Fibroblast of peridontal ligament (primary cell): ENCODE measurements around the gene TP53BP2.
"Not testable (repeated sequence)": the region's sequence is repeated elsewhere in the genome, so short reads cannot be mapped to it uniquely, and the experiment has no call there.

Experiments
- DNase-seq: peaks from one replicate; pipeline ENCODE4 v3.0.0-alpha.2; 2010; ENCODE audit errors: extremely low read depth

Gene TP53BP2

DNA sequence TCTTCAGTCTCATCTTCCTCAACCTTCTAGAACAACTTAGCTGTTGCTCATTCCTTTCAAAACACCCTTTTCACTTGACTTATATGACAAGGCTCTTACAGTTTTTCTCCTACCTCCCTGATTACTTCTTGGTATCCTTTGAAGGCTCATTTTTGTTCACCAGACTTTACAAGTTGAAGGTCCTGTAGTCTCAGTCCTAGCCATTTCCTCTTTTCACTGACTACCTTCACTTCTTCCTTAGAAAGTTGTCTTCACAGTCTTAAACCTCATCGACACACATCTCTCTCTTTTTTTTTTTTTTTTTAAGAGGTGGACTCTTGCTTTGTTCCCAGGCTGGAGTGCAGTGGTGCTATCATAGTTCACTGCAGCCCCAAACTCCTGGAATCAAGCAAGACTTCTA is 6.6 kb upstream of the TP53BP2 start:
- DNase-seq = no peak

DNA sequence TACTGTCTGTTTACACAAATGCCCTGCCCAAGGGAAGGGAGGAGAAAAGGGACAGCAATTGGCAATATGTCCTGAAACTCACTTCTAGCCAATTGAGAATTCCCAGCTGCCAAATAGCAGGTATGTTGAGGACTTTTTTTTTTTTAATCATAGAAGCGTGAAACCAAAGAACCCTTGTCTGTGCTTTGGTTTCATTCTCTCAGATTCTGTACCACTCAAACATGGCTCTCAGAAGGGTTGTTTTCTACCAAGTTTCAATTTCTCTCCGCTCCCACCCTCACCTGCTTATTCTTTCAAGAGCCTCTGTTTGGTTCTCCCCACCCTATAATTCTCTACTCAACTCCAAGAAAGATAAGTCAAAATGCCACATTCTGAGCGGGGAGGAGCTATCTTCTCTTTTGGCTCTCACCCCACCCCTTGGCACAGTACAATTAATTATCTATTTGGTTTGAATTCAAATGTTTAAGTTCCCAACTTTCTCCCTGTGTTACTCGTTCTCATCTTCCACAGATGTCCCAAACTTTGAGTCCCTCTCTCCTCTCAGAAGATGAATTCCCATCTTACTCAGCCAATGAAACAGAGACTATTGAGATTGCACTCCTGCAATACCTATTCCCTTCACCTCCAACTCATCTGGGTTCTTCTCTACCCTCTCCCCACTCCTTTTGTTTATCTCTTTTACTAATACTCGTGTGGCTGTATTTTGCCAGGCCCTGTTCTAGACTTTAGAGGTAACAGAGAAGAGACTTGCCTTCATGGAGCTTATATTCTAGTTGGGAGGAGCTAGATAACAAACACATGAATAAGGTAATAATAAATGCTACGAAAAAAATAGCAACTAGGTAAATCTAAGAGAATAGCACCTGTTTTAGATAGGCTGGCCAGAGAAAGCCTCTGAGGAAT is 3.9 kb upstream of the TP53BP2 start:
- no peak for DNase-seq

DNA sequence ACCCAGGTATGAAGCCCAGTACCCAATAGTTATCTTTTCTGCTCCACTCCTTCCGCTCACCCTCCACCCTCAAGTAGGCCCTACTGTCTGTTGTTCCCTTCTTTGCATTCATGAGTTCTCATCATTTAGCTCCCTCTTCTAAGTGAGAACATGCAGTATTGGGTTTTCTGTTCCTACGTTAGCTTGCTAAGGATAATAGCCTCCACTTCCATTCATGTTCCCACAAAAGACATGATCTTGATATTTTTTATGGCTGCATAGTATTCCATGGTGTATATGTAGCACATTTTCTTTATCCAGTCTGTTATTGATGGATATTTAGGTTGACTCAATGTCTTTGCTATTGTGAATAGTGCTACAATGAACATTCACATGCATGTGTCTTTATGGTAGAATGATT is 2.8 kb upstream of the TP53BP2 start:
- no peak for DNase-seq

DNA sequence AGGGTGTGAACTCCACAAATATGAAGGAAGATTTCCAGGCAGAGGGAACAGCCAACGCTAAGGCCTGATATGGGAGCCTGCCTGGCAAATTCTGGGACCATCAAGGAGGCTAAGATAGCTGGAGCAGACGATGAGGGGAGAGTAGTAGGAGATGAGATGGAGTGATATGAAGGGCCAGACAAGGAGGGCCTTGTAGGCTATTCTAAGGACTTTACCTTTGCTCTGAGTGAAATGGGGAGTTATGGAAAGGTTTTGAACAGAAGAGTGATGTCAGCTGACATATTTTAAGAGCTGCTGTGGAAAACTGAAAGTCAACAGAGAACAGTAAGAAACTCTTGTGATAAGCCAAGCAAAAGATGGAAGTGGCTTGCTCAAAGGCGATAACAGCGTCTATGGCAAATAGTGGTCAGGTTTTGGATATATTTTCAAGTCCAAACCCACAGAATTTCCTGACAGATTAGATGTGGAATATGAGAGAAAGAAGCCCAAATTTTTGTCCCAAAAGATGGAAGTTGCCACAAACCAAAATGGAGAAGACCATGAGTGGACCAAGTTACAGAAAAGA is 2.1 kb upstream of the TP53BP2 start:
- no peak for DNase-seq

DNA sequence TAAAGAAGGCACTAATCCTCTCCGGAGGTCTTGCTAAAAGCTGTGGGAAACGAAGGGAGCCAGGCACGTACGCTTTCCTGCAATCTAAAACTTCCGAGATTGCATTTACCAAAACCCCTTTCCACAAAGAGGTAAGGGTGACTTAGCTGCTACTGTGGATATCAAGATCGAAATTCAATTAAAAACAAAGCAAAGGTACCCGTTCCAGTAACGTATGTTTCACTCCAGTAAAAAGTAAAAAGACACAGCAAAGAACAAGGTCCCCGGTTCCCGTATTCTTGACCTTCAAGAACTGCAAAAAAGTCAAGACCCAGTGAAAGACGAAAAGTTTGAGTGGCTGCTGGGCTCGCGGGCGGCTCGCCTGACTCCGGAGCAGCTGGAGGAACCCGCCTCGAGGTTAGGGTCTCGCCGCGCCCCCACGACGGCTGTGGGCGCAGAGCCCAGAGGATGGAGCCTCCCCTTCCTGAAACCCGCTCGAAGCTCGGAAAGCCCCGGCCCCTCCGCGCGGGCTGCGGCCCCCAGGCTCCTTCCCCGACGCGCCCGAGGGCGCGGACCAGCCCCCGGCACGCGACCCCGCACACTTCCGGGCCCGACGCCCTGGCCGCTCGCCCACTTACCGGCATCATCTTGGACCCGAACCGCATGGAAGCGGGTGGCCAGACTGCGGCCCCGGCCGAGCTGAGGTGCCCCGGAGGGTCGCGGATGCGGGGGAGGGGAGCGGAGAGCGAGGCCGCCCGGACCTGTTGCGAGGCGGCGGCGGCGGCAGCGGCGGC is 524 bp downstream of the TP53BP2 start:
- peak; percentile 64 for DNase-seq

DNA sequence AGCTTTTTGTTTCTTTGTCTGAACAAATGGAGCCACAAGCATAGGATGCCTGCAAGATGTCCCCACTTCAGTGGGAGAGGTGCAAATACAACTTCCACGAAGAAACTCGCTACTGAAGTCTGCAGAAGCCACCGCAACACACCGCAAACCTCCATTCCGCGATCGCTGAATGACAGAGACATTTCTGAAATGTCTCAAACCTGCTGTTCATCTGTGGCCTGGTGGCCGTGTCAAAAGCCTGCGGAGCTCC is 1.0 kb downstream of the TP53BP2 start:
- DNase-seq = no peak

DNA sequence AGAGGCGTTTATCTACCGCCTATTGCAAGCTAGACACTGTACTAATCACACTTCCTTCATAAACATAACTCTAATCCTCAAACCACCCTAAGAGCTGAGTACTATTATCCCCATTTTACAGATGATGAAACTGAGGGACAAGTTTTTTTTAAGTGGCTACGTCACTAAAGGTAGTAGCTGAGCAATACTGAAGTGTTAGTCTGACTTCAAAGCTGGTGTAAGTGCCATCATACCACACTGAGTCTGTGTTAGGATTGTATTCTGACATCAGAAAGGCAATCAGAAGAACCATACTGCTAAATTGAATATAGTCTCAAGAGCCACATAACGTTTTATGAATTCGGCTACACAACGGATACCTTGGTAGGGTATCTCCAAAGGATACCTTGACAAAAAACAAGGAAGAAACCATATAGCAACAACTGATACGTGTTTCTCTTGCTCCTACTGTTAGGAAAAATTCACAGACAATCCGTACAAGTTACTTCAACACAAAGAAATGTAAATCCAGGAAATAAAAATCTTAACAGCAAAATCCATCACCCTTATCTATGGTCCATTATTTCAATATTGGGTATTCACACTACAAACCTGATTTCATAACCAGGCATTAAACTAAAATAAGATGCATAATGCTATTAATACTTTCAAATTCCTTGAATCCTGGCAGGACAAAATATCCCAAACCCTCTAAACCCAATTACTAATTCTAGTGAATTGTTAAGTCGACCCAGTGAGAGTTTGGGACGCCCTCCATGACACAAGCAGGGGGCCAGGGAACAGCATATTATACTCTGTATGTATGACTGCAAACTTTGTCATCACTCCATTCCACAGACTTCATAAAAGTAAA is 1.6 kb downstream of the TP53BP2 start:
- DNase-seq = no peak

DNA sequence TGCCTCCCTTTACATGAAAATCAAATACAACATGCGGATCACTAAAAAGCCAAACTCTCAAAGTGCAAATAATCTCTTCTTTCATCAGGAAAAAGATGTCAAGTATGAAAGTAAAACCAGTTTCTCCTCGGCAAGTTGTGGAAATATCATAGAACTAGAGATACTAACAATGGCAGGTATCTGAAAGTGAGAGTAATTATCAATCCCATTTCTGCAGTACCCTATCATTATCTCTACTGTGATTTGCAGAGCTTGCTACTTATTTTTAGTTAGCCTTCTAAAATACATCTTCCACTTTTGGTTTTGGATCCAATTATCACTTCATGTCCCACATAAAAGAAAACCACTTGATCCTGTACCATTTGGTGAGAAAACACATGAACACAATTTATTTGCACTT is 3.0 kb downstream of the TP53BP2 start:
- DNase-seq = no peak

DNA sequence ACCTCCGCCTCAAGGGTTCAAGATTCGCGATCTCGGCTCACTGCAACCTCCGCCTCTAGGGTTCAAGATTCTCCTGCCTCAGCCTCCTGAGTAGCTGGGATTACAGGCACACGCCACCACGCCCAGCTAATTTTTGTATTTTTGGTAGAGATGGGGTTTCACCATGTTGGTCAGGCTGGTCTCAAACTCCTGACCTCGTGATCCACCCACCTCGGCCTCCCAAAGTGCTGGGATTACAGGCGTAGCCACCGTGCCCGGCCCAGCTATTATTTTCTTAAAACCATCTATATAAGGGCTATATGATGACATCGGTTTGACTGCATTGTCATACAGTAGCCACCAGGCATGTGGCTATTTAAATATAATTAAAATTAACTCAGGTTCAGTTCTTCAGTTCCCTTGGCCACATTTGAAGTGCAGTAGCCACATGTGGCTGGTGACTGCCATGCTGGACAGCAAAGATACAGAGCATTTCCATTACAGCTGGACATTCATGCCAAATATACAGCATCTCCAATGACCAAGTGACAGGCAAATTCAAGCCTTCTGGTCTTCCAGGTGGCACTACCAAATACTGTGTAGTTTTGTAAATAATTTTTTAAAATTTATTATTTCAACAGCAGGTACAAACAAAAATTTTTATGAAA is 3.6 kb downstream of the TP53BP2 start:
- not testable (repeated sequence) for DNase-seq

DNA sequence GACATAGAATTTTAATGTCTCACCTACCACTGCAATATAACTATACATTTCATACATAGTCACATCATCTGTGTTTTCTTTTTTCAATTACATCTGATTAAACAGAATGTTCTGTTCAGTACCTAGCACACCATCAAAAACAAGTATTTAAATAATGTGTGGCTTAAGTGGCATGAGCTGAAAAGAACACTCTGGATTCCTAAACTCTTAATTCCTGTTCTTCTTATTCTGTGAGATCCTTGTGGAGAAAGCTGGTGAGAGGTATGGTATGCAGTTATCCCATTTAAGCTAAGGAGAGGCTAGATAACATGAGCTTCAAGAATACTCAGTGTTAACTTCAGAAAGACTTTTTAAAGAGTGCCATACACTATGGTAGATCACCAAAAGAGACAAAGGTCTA is 5.5 kb downstream of the TP53BP2 start:
- DNase-seq = no peak

DNA sequence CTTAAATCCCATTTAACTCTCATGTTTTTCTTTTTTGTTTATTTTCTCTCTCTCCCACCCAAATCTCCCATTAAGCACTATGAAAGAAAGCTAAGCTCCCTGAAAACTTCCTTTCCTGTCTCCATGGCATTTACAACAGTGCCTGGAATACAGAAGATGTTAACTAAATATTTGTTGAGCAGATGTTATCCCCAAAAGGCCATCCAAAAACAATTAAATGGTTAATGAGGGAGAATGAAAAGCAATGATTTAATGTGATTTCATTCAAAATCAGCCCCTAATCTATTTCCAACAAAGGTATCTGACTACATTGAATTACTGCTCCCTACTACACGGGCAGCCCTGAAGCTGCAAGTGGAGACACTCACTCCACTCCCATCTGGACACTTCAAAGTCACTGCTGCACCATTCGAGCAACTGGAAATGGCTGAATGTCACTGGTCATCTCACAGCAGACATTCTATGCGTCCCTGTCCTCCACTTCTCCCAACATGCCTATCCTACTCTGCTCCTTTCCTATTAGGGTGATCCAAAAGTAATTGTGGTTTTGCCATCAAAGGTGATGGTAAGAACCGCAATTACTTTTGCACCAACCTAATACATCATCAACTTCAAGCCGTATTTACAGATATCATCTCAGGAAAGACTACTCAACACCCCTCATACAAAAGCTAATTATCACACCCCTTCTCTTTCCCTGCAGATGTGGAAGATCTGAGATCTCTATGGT is 7.5 kb downstream of the TP53BP2 start:
- no peak for DNase-seq

DNA sequence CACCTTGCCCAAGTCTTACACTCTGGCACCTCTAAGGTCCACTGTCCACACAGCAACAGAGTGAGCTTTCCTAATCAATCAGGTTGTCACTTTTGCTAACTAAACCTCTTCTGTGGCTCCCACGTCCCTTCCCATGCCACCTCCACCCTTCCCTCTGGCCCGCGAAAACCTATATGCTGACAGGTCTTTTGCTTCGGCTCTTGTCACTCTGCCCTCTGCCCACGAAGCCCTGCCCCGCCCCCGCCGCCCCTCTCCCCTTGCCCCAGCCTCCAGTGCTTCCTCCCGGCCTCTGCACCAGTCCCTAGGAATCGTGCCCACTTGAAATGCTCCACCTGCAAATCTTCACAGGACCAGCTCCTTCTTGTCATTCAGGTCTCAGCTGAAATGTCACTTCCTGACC is 8.1 kb downstream of the TP53BP2 start:
- no peak for DNase-seq

DNA sequence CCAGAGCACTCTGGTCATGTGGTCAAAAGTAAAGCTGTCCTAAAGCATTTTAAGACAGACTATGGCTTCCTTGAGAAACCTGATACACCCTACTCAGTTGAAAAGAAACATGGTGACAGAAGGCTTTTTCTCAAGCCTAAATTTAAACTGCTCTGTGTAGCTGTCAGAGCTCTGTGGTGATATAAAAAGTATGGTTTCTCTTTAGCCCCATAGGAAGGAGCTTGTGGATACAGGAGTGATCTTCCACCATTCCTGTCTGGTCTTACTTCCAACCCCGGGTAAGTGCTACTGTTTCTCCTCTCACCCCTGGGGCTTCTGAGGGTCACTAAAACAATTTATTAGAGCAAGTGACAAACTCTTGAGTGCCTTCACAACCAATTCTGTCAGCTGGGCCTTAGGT is 8.5 kb downstream of the TP53BP2 start:
- no peak for DNase-seq

DNA sequence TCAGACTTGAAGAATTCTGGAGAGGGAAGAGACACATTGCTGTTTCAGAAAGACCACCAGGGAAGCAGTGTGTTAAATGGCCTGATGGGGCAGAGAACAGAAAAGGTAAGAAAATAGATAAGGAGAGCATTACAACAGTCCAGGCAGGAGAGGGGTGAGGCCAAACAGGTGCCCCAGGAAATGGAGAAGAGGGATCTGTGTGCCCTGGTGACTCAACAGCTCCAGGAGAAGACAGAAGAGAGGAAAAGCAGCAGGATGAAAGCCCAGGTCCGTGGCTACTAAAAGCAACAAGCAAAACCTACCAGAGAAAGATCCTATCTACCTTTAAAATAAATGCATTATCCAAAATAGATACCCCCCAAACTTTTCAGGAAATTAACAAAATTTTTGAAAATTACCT is 9.2 kb downstream of the TP53BP2 start:
- no peak for DNase-seq

DNA sequence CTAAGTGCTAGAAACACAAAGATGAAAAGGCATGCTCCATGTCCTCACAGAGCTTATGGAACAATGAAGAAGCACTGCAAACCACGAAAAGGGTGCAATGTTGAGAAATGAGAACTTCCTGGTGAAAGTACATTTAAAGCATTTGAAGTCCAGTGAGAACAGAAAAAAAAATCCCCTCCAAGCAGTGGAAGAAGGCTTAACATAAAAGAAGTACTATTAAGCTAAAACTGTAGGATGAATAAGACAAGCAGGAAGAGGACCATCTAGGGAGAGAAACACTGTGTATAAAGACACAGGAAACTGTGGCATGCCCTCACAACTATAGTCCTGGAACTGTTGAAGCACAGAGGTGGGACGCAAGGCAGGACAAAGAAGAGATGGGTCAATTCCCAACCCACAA is 10.0 kb downstream of the TP53BP2 start:
- DNase-seq = no peak

DNA sequence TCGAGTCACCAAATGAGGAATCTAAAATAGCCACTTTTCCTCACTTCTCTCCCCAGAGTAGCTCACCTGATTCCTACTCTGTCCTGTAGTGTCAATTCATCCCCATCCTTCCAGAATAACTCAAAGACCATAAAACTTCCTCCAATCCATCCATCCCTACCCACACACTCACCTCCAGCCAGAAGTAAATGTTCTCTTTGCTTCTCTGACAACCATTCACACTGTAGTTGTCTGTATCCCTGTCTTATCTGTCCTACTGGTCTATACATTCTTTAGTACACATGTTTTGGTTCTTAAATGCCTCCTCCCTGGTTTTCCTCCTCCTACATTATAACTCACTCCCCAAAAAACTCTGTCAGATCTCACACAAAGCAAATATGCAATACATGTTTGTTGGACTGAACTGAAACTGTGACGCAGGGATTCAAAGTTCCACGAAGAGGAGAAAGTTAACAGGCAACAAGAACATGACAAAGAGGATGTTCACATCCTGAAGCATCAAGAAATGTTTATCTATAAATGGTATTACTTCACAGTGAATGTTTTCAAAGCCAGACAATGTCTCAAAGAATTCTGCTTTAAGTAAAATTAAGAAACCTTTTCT is 11.0 kb downstream of the TP53BP2 start:
- peak; percentile 87 for DNase-seq

DNA sequence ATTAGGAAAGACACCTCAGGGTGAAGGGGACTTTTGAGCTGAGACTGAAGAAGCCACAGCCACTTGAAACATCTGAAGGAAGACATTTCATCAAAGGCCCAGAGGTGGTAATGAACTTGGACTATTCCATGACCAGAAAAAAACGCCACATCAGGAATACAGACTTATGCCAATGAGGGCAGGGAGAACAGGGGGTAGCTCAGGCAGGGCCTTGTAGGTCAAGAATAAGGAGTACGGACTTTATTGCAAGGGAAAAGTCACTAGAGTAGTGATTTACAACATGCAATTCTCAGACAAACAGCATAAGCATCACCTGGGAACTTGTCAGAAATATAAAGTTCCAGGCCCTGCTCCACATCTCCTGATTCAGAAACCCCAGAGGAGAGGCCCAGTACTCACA is 11.8 kb downstream of the TP53BP2 start:
- DNase-seq = no peak

DNA sequence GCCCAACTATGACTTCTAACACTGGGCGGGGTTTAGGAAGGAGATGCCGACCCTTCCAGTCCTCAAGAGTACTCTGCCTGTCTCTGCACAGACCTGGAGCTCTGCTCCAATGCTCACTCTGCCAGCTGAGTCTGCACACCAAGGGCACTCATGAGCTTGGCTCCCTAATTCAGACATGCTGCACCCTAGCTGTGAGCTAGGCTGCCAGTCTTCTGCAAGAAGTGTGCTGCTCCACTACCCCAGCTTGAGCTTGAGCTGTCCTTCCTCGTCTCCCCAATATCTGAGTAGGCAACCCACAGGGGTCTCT is 13.2 kb downstream of the TP53BP2 start:
- no peak for DNase-seq

DNA sequence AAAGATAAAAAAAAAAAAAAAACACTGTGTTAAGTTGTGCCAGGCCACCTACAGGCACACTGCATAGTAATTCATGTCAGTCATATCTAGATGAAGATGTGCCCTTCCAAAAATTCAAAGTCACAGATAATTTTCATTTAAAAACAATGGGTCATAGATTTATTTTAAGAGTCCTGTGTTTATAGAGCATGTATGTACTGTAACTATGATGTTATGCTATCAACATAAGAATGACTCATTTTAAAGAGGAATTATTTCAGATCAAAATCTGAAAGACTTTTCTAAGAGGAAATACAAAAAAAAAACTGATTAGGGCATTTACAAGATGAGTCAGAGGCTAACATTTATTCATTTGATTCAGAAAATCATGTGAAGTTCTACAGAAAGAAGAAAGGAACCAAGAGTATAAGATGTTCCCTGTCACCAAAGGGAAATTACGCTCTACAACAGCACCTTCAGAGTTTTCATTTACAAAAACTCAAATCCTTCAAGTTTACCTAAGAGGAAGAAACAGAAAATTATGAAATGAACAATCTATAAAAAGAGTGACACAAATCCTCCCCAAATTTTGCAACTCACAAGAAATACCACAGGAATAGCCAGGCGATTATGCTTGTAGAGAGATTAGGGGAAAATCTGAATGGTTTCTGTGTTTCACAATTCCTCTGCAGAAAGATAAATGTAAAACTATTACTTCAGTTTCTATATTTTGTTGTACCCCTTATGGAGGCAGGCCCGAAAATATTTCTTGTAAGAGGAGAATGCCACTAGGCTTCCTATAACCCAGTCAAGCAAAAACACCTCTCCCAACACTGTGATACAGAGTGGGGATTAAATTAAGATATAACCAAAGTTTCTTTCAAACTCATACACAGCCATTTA is 13.8 kb downstream of the TP53BP2 start:
- DNase-seq = peak; percentile 79

DNA sequence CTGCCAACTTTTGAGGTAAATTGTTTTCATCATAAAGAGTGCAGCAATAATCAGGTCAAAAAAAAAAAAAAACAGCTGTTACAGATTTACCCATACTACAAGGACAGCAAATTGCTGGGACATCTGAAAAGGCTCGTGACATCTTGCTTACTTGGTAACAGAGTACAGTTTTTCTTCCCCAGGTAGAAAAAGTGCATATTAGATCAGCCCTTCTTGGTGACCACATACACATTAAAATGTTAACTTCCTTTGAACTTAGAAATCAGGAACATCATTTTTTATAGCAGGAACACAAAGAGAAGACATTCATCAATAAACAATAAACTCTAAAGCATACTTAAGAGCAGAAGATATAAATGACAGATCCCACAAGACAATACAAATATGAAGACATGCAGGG is 16.1 kb downstream of the TP53BP2 start:
- DNase-seq = no peak
